Activated effector memory CD4-positive, alpha-beta T cell treated with anti-CD3 and anti-CD28 coated beads, Interleukin-2, amount 50 U/mL, for 16 hours (primary cell): ENCODE measurements around the gene WDR44.
"Not testable (repeated sequence)": the region's sequence is repeated elsewhere in the genome, so short reads cannot be mapped to it uniquely, and the experiment has no call there.

Experiments used
- DNase-seq: peaks from one replicate; pipeline ENCODE4 v3.0.0-alpha.2; 2020

WDR44 gene

DNA sequence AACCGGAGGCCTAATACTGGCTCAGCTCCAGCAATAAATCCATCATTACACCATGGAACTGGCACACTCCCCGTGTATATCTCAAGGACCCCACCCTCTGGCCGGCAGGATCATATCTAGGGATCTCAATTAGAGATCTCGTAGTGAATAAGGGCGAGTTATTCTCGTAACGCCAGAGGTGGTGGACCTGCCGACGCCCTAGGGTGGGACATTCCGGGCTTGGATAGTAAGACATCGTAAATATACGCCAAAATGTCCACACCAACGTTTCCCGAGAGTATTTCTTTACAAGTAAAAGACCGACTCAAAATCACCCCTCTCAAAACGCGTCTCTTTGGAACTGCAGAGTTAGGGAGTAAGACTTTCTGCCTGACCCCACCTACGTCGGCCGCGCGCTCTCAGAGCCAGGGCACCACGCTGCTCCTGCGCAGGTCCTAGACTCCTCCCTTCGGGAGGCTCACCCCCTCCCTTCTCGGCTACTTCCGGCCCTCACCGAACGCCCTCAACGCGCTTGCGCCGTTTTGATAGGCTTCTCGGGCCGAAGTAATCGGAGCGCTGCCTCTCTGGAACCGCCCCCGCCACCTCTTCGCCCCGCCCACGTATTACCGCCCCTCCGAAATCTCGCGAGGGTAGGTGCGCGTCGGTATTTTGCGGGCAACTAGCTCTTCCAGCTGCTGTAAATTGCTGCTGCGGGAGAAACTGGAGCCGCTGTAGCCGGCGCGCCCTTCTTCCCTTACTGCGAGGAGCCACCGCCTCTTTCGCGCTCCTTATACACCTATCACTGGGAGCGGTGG, at the start of gene WDR44:
Gene WDR44, plus strand, starts transcription at position 643 of the 794 bp plus-strand sequence. CDS start 398 bp downstream, outside the sequence.
- peak; percentile 96 for DNase-seq

GRCh38 chrX:118305827-118306226, 40.1 kb upstream of the WDR44 start:
- not testable (repeated sequence) for DNase-seq

GRCh38 chrX:118315529-118315928, 30.4 kb upstream of the WDR44 start:
- no peak for DNase-seq

DNA sequence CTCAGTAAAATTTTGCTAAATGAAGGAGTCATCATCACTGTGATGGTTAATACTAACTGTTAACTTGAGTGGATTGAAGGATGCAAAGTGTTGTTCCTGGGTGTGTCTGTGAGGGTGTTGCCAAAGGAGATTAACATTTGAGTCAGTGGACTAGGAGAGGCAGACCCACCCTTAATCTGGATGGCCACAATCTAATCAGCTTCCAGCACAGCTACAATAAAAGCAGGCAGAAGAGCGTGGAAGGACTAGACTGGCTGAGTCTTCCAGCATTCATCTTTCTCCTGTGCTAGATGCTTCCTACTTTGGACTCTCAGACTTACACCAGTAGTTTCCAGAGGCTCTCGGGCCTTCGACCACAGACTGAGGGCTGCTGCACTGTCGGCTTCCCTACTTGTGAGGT, 21.3 kb upstream of the WDR44 start:
- DNase-seq = no peak

DNA sequence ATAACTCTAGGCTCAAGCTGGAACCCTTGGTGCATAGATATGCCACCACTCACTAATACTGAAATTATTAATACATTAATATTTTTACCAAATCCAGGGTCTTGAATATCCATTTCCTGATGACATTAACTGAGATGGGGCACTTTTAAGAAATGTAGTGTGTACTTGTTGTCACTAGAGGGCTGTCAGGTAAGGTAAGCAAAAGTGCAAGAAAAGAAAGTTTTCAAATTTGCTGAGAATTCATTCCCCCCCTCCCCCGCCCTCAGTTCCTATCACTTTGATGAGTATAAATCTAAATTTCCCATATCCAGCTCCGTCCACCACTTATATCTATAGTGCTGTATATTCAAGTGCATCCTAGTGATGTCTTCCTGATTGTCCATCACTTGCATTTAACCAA, 20.5 kb upstream of the WDR44 start:
- DNase-seq = no peak

DNA sequence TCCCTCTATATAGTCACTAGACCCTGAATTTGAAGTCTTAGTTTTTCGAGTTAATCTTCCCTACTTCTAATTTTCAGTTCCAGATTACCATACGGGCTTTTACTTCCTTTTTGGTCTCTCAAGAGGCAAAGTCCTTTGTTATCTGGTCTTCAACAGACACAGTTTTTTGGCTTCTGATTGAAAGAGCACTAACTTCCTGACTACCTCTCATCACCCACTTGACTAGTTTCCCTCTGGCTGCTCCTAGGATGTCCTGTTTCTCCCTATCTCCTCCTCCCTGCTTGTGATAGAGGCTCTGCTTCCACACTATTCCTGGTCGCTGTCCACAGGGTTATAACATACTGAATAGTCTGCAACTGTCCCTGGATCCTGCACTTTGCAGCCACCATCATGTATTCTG, 16.7 kb upstream of the WDR44 start:
- DNase-seq = no peak

DNA sequence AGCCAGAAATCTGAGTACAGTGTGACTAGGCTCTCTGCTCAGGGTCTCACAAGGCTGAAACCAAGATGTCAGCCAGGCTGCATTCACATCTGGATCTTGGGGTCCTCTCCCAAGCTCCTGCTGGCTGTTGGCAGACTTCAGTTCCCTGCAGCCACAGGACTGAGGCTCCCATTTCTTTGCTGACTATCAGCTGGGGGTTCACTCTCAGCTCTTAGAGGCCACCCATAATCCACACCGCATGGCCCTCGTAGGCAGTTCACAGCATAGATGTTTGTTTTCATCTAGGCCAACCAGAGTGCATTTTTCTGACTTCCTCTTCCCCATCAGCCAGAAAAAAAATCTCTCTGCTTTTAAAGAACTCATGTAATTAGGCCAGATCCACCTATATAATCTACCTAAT, 8.2 kb upstream of the WDR44 start:
- DNase-seq = no peak

DNA sequence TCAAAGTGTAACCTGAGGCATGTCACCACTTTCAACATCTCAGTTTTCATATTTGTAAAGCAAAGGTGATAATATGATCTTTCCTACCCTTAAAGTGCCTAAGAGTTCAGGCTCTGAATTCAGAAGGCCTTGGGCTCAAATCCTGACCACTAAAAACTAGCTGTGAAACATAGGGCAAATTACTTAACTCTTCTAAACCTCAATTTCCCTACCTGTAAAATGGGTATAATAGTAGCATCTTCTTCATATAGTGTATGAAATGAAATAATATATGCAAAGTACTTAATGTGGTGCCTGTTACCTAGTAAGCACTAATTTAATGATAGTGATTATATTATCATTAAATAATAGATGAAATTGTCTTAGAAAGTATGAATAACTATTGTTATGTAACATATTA, 7.0 kb upstream of the WDR44 start:
- no peak for DNase-seq

GRCh38 chrX:118345045-118345463, 852 bp upstream of the WDR44 start:
- no peak for DNase-seq

DNA sequence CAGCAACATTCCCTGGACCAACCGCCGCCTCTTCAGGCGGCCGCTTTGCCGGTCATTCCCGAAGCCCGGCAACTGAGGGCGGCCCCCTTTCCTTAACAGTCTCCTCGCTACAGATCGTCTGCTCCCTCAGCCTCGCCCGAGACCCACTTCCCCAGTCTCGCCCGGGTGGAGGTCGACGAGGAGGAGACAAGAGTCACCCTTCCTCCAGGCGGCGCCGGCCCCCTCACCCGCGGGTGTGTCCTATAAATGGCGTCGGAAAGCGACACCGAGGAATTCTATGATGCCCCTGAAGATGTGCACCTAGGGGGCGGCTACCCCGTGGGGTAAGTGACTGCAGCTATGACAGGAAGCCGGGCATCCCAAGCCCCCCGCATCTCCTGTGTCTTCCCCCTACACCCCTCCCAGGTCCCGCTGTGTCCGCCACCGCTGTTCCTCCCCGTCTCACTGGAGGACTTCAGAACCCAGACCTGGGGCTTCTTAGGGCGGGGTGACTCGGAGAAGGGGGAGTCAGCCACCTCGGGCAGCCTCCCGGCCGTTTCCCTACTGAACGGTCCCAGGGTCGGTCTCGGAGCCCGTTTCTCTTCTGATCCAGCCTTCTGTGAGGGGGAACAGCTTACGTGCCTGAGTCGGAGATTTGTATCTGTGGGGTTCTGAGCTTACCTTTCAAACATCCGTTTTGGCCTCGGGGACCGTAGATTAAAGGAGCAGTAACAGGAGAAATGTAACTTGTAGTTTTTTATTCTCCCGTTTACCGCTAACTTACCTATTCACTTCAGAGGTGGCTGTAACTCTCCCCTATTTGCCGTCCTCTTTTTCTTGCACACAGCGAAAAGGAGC, 570 bp downstream of the WDR44 start:
- peak; percentile 86 for DNase-seq

DNA sequence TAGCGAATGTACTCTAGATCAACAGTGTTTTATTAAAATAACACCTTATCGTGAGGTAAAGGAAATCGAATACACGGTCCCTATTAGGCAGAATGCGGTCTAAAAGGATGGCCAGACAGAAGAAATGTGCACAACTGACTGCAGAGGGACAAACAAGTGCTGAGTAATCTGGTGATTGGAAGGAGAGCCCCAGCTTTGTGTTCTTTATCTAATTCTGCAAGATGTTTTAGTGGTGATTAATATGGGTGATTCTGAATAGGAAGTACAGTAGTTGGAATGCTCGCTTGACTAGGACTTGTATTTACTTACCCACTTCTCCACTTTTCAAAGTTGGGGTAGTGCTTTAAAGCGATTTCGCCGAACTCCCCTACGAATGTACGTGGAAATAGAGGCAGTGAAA, 1.2 kb downstream of the WDR44 start:
- no peak for DNase-seq

DNA sequence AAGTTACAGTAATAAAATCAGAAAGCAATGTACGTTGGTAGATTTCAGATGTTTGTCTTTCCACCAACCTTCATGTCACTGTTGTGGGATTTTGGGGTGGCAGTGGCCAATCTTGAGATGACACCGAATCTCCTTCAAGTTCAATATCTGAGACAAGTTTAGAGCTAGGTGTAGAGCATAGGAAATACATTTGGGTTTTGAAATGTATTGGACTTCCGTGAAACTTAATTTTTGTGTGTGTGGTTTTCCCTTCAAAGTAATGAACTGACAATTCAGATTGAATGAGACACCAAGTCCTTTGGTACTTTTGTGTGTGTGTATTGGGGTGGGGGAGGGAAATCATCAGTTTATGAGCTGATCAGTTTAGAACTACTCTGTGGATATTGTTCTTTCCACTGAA, 1.8 kb downstream of the WDR44 start:
- DNase-seq = no peak

DNA sequence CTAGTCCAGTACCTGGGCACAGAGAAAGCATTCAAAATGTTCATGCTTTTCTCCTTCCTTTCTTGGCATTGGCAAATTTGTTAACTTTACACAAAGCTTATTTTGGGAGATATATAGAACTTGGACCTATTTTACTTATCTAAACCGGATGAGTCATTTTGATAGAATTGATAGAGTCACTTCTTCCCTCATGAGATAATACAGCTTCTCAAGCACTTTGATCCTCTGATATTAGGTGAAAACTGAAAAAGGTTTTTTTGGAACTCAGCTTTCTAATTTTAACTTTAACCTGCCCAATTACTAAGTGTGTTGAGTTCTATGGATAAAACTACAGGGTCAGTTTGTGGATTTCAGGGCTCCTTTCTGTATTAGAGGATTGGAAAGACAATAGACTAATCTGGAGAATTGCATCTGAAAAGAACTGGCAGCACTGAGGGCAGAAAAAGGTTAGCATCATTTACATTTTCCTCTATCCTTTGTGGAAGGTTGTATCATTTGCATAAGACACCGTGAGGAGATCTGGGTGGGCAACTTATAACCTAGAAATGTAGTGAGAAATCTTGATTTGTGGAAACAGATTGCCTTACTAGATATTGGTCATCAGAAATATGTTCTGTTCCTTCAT, 2.4 kb downstream of the WDR44 start:
- DNase-seq = no peak

DNA sequence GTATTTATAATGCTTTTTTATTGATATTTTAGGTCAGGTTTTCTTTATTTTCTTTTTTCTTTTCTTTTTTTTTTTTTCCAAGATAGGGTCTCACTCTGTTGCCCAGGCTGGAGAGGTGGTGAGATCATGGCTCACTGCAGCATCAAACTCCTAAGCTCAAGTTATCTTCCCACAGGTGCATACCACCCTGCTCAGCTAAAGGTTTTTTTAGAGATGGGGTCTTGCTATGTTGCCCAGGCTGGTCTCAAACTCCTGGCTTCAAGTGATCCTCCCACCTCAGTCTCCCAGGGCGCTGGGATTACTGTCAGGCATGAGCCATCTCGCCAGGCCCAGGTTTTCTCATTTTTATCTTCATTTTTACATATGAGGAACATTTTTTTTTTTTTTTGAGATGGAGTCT, 3.3 kb downstream of the WDR44 start:
- DNase-seq = no peak

DNA sequence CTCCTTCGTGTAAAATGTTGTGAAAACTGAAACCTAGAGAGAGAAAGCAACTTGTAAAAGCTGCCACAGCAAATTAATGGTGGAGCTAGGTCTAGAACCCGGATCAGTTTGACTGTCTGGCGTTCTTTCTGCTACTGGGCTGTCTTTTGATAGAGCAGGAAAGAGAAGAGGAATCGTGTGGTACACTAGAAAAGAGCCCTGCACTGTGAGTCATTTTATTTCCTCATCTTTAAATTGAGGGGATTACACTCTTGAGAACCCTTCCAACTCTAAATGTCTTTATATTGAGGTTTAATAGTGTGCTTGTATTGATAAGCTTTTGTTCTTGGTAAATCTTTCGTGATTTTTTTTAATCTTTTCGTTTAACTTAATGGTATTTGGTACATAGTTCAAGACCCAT, 4.3 kb downstream of the WDR44 start:
- DNase-seq = no peak

DNA sequence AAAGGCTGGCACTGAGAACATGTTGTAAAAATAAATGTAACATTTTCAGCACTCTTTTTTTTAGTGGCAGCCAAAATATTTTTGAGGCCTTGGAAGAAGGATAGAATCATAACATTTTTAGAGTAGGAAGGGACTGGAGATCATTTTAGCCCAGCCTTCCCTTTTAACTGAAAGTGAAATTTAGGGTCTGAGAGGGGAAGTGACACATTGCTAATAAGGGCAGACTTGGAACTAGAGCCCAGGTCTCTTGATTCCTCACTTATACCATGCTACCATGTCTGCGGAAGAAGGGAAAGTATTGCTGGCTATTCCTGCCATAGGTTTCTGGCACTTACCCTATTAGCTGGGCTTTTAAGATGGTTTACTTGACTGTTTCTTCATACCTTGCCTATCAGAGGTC, 4.8 kb downstream of the WDR44 start:
- DNase-seq = no peak

DNA sequence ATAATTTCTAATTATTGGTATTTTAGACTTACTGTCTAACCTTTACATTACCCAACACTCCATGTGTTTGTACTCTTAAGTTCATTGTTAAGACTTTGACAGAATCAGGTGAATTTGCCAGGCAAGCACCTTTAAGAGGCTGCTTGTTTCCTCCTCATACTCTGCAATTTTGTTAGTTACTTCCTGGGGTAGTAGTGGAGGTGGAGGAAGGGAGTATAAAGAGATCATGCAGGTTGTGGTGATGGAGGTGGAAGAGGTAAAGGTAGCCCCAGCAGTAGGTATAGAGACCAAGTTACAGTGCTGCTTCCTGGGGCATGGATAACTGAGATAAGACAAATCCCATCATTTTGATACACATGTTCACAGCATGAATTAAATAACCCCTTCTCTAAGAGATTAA, 6.7 kb downstream of the WDR44 start:
- no peak for DNase-seq

DNA sequence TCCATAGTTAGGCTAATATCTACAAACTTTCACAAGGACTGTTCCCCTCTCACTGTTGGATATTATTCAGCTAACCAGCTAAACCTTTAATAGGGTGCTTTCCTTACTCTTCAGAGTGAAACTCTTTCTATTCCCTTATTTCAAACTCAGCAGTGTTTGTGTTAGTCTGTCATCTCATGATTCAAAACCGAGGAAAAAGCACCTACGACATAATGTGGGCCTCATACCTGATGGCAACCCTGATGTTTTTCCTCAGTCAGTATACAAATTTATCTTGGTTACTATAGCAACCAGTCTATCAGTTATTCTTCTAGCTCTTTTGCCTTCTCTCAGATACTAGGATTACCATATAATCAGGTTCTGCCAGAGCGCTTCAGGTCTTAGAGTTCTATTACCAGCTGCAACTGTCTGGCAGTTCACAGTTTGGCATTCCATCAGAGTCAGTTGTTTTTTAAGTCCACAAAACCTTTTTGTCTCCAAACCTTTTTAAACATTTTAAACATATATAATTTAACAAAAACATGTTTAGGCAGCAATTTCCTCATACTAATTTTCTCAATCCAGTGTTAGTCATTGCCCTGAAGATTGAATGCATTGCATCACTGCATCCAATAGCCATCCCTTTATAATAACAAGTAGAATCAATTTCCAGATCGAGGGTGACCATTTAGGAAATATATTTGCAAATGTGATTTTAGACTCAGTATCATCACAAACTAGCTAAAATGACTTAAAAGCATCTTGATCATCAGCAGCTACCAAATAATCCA, 7.4 kb downstream of the WDR44 start:
- DNase-seq = no peak

DNA sequence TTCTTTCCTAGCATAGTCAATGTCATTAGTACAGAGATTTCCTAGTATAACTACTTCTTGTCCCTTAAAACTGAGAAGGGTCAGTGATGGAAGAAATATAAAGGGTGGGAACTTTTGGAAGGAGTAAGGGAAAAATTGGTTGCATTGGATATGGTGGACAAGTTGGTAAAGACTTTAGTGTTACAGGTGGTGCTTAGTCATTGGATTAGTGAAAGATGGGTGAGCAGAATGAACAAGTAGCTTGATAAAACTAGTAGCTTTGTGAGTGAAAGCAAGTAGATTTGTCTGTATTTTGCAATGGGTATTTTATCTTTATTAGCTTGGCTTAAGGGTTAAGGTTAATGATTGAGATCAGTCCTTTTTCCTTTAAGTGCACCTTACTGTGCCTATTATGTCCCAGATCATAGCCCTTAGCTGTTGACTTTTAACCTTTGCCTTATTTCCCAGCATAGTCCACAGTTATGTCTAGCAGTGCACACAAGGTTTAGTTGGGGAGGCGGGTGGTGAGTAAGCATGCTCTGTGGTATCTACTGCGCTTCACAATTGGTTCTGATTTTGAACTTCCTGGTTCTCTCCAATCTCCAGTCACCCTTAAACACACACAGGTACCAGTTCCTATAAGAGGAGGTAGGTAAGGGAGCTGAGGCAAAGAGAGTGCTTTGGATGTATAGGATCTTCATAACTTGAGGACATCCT, 9.5 kb downstream of the WDR44 start:
- DNase-seq = no peak

GRCh38 chrX:118356154-118356701, 10.3 kb downstream of the WDR44 start:
- DNase-seq = no peak

- DNase-seq = no peak
Observed at GRCh38 chrX:118360429-118361125, 14.7 kb downstream of the WDR44 start.
